AG09309 (cell line): ENCODE results near the gene MAST3.

Source experiments
- DNase-seq: peaks from one replicate; pipeline ENCODE4 v3.0.0-alpha.2; 2010; ENCODE audit warnings: low read depth
- H3K4me3 ChIP-seq: 2 replicates; pipeline ENCODE4 v1.5.1; 2011; ENCODE audit warnings: mild to moderate bottlenecking, low read depth, low read length, moderate library complexity; ENCODE audit not compliant: control insufficient read depth
- CTCF ChIP-seq: IDR thresholded peaks from 2 replicates; pipeline ENCODE4 v1.5.1; 2011; ENCODE audit warnings: mild to moderate bottlenecking, low read depth, low read length, inconsistent platforms; ENCODE audit not compliant: insufficient read depth, control insufficient read depth; ENCODE audit errors: missing control alignments

The MAST3 gene

GRCh38 chr19:18196511-18196845 lies 98.9 kb downstream of the MAST3 start:
- no peak for TF ChIP-seq CTCF
- DNase-seq, result no peak
- no peak overlapping the region for H3K4me3 ChIP-seq

GRCh38 chr19:18197306-18197705 lies 99.7 kb downstream of the MAST3 start:
- TF ChIP-seq CTCF, result no peak
- no peak for DNase-seq
- no peak overlapping the region for H3K4me3 ChIP-seq

- DNase-seq, result no peak
- TF ChIP-seq CTCF, result no peak
- H3K4me3 ChIP-seq, result no peak overlapping the region
Measured at GRCh38 chr19:18197941-18198340, 100.4 kb downstream of the MAST3 start.

- H3K4me3 ChIP-seq, result no peak overlapping the region
- TF ChIP-seq CTCF, result no peak
- DNase-seq, result no peak
Measured at GRCh38 chr19:18198374-18198773, 100.8 kb downstream of the MAST3 start.
